VCaP (cell line): ENCODE measurements around the gene BPI.

Experiments used
- H3K27ac ChIP-seq: fragments of 450-650 bp; 2 replicates; pipeline ENCODE4 v1.5.1; 2017
- TF ChIP-seq, protein P1 (sequence below): fragments of 450-650 bp; conservative IDR thresholded peaks from 2 replicates; pipeline ENCODE4 v1.5.1; 2017; ENCODE audit warnings: mild to moderate bottlenecking, moderate library complexity

Gene BPI

GRCh38 chr20:38298768-38299288 is 5.1 kb upstream of the BPI start:
- TF ChIP-seq, protein P1, sequence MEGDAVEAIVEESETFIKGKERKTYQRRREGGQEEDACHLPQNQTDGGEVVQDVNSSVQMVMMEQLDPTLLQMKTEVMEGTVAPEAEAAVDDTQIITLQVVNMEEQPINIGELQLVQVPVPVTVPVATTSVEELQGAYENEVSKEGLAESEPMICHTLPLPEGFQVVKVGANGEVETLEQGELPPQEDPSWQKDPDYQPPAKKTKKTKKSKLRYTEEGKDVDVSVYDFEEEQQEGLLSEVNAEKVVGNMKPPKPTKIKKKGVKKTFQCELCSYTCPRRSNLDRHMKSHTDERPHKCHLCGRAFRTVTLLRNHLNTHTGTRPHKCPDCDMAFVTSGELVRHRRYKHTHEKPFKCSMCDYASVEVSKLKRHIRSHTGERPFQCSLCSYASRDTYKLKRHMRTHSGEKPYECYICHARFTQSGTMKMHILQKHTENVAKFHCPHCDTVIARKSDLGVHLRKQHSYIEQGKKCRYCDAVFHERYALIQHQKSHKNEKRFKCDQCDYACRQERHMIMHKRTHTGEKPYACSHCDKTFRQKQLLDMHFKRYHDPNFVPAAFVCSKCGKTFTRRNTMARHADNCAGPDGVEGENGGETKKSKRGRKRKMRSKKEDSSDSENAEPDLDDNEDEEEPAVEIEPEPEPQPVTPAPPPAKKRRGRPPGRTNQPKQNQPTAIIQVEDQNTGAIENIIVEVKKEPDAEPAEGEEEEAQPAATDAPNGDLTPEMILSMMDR = no peak
- H3K27ac ChIP-seq = peak overlapping the region; percentile 88

DNA sequence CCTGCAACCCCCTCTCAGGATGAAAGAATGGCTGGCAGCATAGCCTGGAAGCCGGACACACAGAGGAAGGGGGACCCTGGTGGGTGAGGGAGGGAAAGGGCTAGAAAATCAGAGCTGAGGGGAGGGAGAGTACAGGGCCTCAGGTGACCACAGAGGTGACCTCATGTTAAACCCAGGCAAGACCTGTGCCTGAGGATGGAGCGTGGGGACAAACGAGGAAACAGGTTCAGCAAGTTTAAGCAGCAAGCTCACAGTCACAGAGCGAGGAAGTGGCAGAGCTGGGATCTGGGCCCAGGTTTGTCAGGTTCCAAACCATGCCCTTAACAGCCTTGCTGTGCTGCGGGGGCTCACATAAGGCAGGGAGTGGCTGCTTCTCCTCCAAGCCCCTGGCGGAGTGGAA is 4.0 kb upstream of the BPI start:
- TF ChIP-seq, protein P1 = no peak
- H3K27ac ChIP-seq = peak overlapping the region; percentile 88

GRCh38 chr20:38300438-38300837 is 3.5 kb upstream of the BPI start:
- peak overlapping the region; percentile 88 for H3K27ac ChIP-seq
- TF ChIP-seq, protein P1 = no peak

- TF ChIP-seq, protein P1 = no peak
- no peak overlapping the region for H3K27ac ChIP-seq
Observed at GRCh38 chr20:38301309-38301708, 2.6 kb upstream of the BPI start.

- TF ChIP-seq, protein P1 = no peak
- H3K27ac ChIP-seq = no peak overlapping the region
Observed at GRCh38 chr20:38302786-38303185, 1.2 kb upstream of the BPI start.

DNA sequence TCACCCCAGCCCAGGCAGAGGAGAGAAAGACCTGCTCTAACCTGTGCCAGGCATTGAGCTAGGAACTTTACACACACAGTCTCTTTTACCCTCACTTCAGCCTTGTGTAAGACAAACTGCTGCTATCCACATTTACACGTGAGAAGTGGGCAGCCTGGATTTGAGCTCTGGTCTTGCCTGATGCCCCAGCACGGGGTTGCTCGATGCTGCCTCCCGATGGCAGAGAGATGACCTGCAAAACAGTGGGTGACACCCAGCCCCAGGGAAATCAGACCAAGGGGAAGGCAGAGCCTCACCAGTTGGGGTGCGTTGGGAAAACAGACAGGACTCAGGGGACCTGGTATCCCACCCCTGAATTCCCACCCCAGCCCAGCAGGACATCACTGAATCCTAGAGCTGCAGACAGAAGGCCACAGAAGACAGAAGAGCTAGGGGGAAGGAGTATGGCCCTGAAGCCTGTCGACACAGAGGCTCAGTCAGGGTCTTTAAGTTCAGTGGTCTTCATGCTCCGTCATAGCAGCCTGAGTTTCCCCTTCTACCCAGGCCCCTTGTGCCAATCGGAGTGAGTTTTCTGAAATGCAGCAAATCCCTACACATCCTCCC is 990 bp downstream of the BPI start:
- TF ChIP-seq, protein P1 = peak; percentile 63
- no peak overlapping the region for H3K27ac ChIP-seq

- no peak overlapping the region for H3K27ac ChIP-seq
Observed at GRCh38 chr20:38305541-38305940, 1.6 kb downstream of the BPI start.

More at GRCh38 chr20:38305541-38305940, 1.6 kb downstream of the BPI start:
- TF ChIP-seq, protein P1 = no peak
